ENCODE measurements around the gene ARL2. TPM values are rescaled to one million over a fixed set of nuclear protein-coding genes. Genes with fewer than 3 reads are reported as not detected.

ARL2 gene
- total RNA-seq, 1 experiment from 2014 or later, result 107 TPM

GRCh38 chr11:65008016-65008415, 5.9 kb upstream of the ARL2 start:
- intact Hi-C loops (cut with micrococcal nuclease), result loop anchor here (5.0 kb wide), 1 partner anchor 161 kb away; no protein-coding TSS in a partner anchor
- POLR2A ChIA-PET (ENCODE audit: unreplicated experiment), result no interaction called here
- no peaks in the 10 kb centered on the region for H3F3A ChIP-seq (ENCODE audit: low read length, unreplicated experiment)
- no peaks in the 10 kb centered on the region for H3K79me2 ChIP-seq (ENCODE audit: low read length)
- no peak overlapping the region for H3K9ac ChIP-seq (ENCODE audit: low read length)
- no peak for TF ChIP-seq CTCF (conservative IDR thresholded peaks at IDR 0.05; ENCODE audit: low read depth, low read length)
- TF ChIP-seq EZH2 (IDR thresholded peaks at IDR 0.05; ENCODE audit: low read length, unreplicated experiment), result no peak
- no peak for TF ChIP-seq EZH2phosphoT487 (IDR thresholded peaks at IDR 0.05; ENCODE audit: borderline replicate concordance, low read length)
- no peaks in the 10 kb centered on the region for H3K27me3 ChIP-seq (ENCODE audit: low read length)
- H3K9me2 ChIP-seq (replicated peaks; ENCODE audit: low read length), result no peaks in the 10 kb centered on the region
- H3K4me2 ChIP-seq (ENCODE audit: low read length), result no peak overlapping the region
- ATAC-seq (no peak), DNase-seq (peak; percentile 22)
- CTCF ChIA-PET, result no interaction called here
- H3K4me1 ChIP-seq (ENCODE audit: insufficient read depth, low read length), result peaks cover 16% of the 10 kb centered on the region
- H3K36me3 ChIP-seq (ENCODE audit: low read depth, low read length), result no peaks in the 10 kb centered on the region
- no peak overlapping the region for H3K4me3 ChIP-seq (ENCODE audit: low read length)
- 0 out of 2 replicates have a peak overlapping the region, but pooled peaks have one; percentile 76 for H3K27ac ChIP-seq (ENCODE audit: low read length)
- H3K9me3 ChIP-seq (ENCODE audit: low read length), result no peaks in the 10 kb centered on the region
- no TSS peak for BruUV-seq (replicated peaks)
- H2AFZ ChIP-seq (ENCODE audit: low read length), result peak overlapping the region; percentile 10; the same call in 1 of the 2 replicates
- no peaks in the 10 kb centered on the region for H4K20me1 ChIP-seq (ENCODE audit: low read length)

- H3K4me3 ChIP-seq (ENCODE audit: low read length), result no peak overlapping the region
- no peaks in the 10 kb centered on the region for H3K36me3 ChIP-seq (ENCODE audit: low read depth, low read length)
- no peaks in the 10 kb centered on the region for H3K9me3 ChIP-seq (ENCODE audit: low read length)
- TF ChIP-seq EZH2phosphoT487 (IDR thresholded peaks at IDR 0.05; ENCODE audit: borderline replicate concordance, low read length), result no peak
- no peak for TF ChIP-seq CTCF (conservative IDR thresholded peaks at IDR 0.05; ENCODE audit: low read depth, low read length)
- TF ChIP-seq EZH2 (IDR thresholded peaks at IDR 0.05; ENCODE audit: low read length, unreplicated experiment), result no peak
- intact Hi-C loops (cut with micrococcal nuclease), result loop anchor here (5.0 kb wide), 1 partner anchor 162 kb away; no protein-coding TSS in a partner anchor
- ChIA-PET POLR2A (ENCODE audit: unreplicated experiment) (no interaction called here), CTCF (no interaction called here)
- peaks cover 20% of the 10 kb centered on the region for H3K4me1 ChIP-seq (ENCODE audit: insufficient read depth, low read length)
- no peak overlapping the region for H3K9ac ChIP-seq (ENCODE audit: low read length)
- H3K27me3 ChIP-seq (ENCODE audit: low read length), result no peaks in the 10 kb centered on the region
- H4K20me1 ChIP-seq (ENCODE audit: low read length), result no peaks in the 10 kb centered on the region
- H3K9me2 ChIP-seq (replicated peaks; ENCODE audit: low read length), result no peaks in the 10 kb centered on the region
- H2AFZ ChIP-seq (ENCODE audit: low read length), result no peak overlapping the region
- no peaks in the 10 kb centered on the region for H3K79me2 ChIP-seq (ENCODE audit: low read length)
- BruUV-seq (replicated peaks), result no TSS peak
- ATAC-seq (no peak), DNase-seq (no peak)
- no peaks in the 10 kb centered on the region for H3F3A ChIP-seq (ENCODE audit: low read length, unreplicated experiment)
- H3K27ac ChIP-seq (ENCODE audit: low read length), result no peak overlapping the region
- H3K4me2 ChIP-seq (ENCODE audit: low read length), result no peak overlapping the region
These were observed 5.1 kb upstream of the ARL2 start for GRCh38 chr11:65008873-65009272.

- Histone ChIP-seq H3F3A (ENCODE audit: low read length, unreplicated experiment) (no peaks in the 10 kb centered on the region), H3K4me1 (ENCODE audit: insufficient read depth, low read length) (peaks cover 14% of the 10 kb centered on the region), H3K79me2 (ENCODE audit: low read length) (peaks cover 10% of the 10 kb centered on the region), H3K9me2 (replicated peaks; ENCODE audit: low read length) (no peaks in the 10 kb centered on the region), H4K20me1 (ENCODE audit: low read length) (no peaks in the 10 kb centered on the region), H3K9ac (ENCODE audit: low read length) (peak overlapping the region; percentile 78), H3K27ac (ENCODE audit: low read length) (peak overlapping the region; percentile 72), H3K9me3 (ENCODE audit: low read length) (no peaks in the 10 kb centered on the region), H3K4me2 (ENCODE audit: low read length) (peak overlapping the region; percentile 96), H3K27me3 (ENCODE audit: low read length) (no peaks in the 10 kb centered on the region), H3K36me3 (ENCODE audit: low read depth, low read length) (no peaks in the 10 kb centered on the region), H3K4me3 (ENCODE audit: low read length) (peak overlapping the region; percentile 74), H2AFZ (ENCODE audit: low read length) (peak overlapping the region; percentile 99)
- DNase-seq (peak; percentile 92), ATAC-seq (peak; percentile 84)
- POLR2A ChIA-PET (ENCODE audit: unreplicated experiment), result interaction anchor here (0.5 kb wide), 1 partner anchor 109 kb away, joined by 4 read pairs; no protein-coding TSS in a partner anchor
- TF ChIP-seq EZH2phosphoT487 (IDR thresholded peaks at IDR 0.05; ENCODE audit: borderline replicate concordance, low read length) (no peak), CTCF (conservative IDR thresholded peaks at IDR 0.05; ENCODE audit: low read depth, low read length) (peak; percentile 80)
- intact Hi-C loops (cut with micrococcal nuclease), result loop anchor here (1.0 to 5.0 kb wide), 2 partner anchors 64 to 104 kb away; partner anchors contain the start of gene ZNHIT2
- CTCF ChIA-PET, result no interaction called here
- BruUV-seq (replicated peaks), result TSS peak; percentile 79
These were observed 651 bp upstream of the ARL2 start for GRCh38 chr11:65013130-65013887.

All from PC-3 (cell line).